Natural killer cell (primary cell): ENCODE results near the gene CAP2. TPM values are rescaled to one million over a fixed set of nuclear protein-coding genes. Genes with fewer than 3 reads are reported as not detected.
"Not testable (repeated sequence)": the region's sequence is repeated elsewhere in the genome, so short reads cannot be mapped to it uniquely, and the experiment has no call there.

Source experiments
- ATAC-seq, 3 donors: fragments of 150-1000 bp in 2 of 3; fragments of 200-7000 bp in 1 of 3; cut with Tn5 transposase; 1 replicate in 1 of 3; 2 replicates in 2 of 3; pipeline ENCODE4 v1.10.0; 2021; ENCODE audit warnings: mild to moderate bottlenecking in 2 of 3, moderate library complexity in 2 of 3
- DNase-seq, 2 donors: peaks; one replicate each; pipeline versions ENCODE4 v3.0.0 to v3.0.0-alpha.2; 2013 to 2021; ENCODE audit warnings: mixed read lengths in 1 of 2
- H3K27ac ChIP-seq: one replicate; pipeline ENCODE4 v1.5.1; 2013; ENCODE audit warnings: mild to moderate bottlenecking, low read length
- H3K27me3 ChIP-seq: one replicate; pipeline ENCODE4 v1.6.1; 2013; ENCODE audit warnings: low read length; ENCODE audit not compliant: control insufficient read depth, insufficient read depth
- H3K36me3 ChIP-seq: one replicate; pipeline ENCODE4 v1.6.1; 2013; ENCODE audit warnings: low read length; ENCODE audit not compliant: control insufficient read depth, insufficient read depth
- H3K4me1 ChIP-seq: one replicate; pipeline ENCODE4 v1.6.1; 2013; ENCODE audit warnings: low read length; ENCODE audit not compliant: control insufficient read depth, insufficient read depth
- H3K4me3 ChIP-seq: one replicate; pipeline ENCODE4 v1.5.1; 2013; ENCODE audit warnings: low read length
- H3K9me3 ChIP-seq: one replicate; pipeline ENCODE4 v1.6.1; 2013; ENCODE audit warnings: low read length; ENCODE audit not compliant: control insufficient read depth, insufficient read depth
- H3K27ac Mint-ChIP-seq, 2 donors: one replicate each; pipeline ENCODE4 v1.8.0; 2022; ENCODE audit warnings: mild to moderate bottlenecking in 2 of 2, mixed read lengths in 2 of 2, moderate library complexity in 1 of 2
- H3K27me3 Mint-ChIP-seq, 2 donors: one replicate each; pipeline ENCODE4 v1.8.0; 2022; ENCODE audit warnings: low read depth in 2 of 2, mixed read lengths in 2 of 2
- H3K36me3 Mint-ChIP-seq: one replicate; pipeline ENCODE4 v1.8.0; 2022; ENCODE audit warnings: mixed read lengths
- H3K4me1 Mint-ChIP-seq, 2 donors: one replicate each; pipeline ENCODE4 v1.8.0; 2022; ENCODE audit warnings: mixed read lengths in 2 of 2
- H3K4me3 Mint-ChIP-seq: one replicate; pipeline ENCODE4 v1.8.0; 2022; ENCODE audit warnings: mild to moderate bottlenecking, moderate library complexity, mixed read lengths
- H3K9me3 Mint-ChIP-seq, 2 donors: one replicate each; pipeline ENCODE4 v1.8.0; 2022; ENCODE audit warnings: mixed read lengths in 2 of 2
- CTCF ChIP-seq: fragments of 200-600 bp; IDR thresholded peaks from one replicate; pipeline ENCODE4 v1.8.0; 2022; ENCODE audit warnings: antibody characterized with exemption
- WGBS: methylation state at CpG from one replicate; pipeline ENCODE4 v1.1.7; 2013; ENCODE audit warnings: missing lambda C conversion rate; ENCODE audit not compliant: insufficient coverage; 5-methylcytosine and 5-hydroxymethylcytosine counted together
- intact Hi-C: fragments of 100-400 bp; cut with micrococcal nuclease; formaldehyde crosslinking; loops from one replicate; pipeline ENCODE4 v1.14.2; 2022
- total RNA-seq, 4 donors: library from RNA; stranded (reverse); fragments of 120-200 nt in 1 of 4; gene quantifications; one replicate each; pipeline versions ENCODE4 v1.2.3 to v1.2.4, GENCODE V29; 2013 to 2022

CAP2 gene
- total RNA-seq, 3 donors from 2014 or later (not counting 1 experiment from before 2014, with no cell fraction given), result not detected

- H3K27ac Mint-ChIP-seq, result no peak overlapping the region
- Histone ChIP-seq H3K27ac (no peak overlapping the region), H3K4me3 (no peak overlapping the region), H3K36me3 (no peaks in the 10 kb centered on the region), H3K27me3 (no peaks in the 10 kb centered on the region), H3K4me1 (no peaks in the 10 kb centered on the region), H3K9me3 (peaks cover 5% of the 10 kb centered on the region)
- no peak for ATAC-seq
- peaks cover 10 to 16% of the 10 kb centered on the region in 2 donors for H3K27me3 Mint-ChIP-seq
- H3K36me3 Mint-ChIP-seq, result no peaks in the 10 kb centered on the region
- intact Hi-C loops, result no loop called here
- no peak overlapping the region for H3K4me3 Mint-ChIP-seq
- DNase-seq, result no peak
- peaks cover 0 to 3% of the 10 kb centered on the region in 2 donors for H3K9me3 Mint-ChIP-seq
- no peak for TF ChIP-seq CTCF
- no peaks in the 10 kb centered on the region for H3K4me1 Mint-ChIP-seq
- WGBS, result 92% methylated on average over 8 of the region's 8 CpGs
These were observed 12.5 kb downstream of the CAP2 start for GRCh38 chr6:17405944-17406245.

- H3K27ac Mint-ChIP-seq, result no peak overlapping the region
- Histone ChIP-seq H3K36me3 (no peaks in the 10 kb centered on the region), H3K9me3 (peaks cover 5% of the 10 kb centered on the region), H3K4me3 (no peak overlapping the region), H3K4me1 (no peaks in the 10 kb centered on the region), H3K27ac (no peak overlapping the region), H3K27me3 (no peaks in the 10 kb centered on the region)
- H3K9me3 Mint-ChIP-seq, result peaks cover 0 to 3% of the 10 kb centered on the region in 2 donors
- no peak for TF ChIP-seq CTCF
- no peaks in the 10 kb centered on the region for H3K4me1 Mint-ChIP-seq
- no peak overlapping the region for H3K4me3 Mint-ChIP-seq
- intact Hi-C loops, result no loop called here
- DNase-seq (no peak), ATAC-seq (no peak)
- peaks cover 7 to 10% of the 10 kb centered on the region in 2 donors for H3K27me3 Mint-ChIP-seq
- 78% methylated on average over 4 of the region's 4 CpGs for WGBS
- H3K36me3 Mint-ChIP-seq, result no peaks in the 10 kb centered on the region
These were observed 14.7 kb downstream of the CAP2 start for GRCh38 chr6:17408081-17408480.

- peaks cover 7 to 10% of the 10 kb centered on the region in 2 donors for H3K27me3 Mint-ChIP-seq
- 90% methylated on average over 4 of the region's 4 CpGs for WGBS
- H3K27me3 ChIP-seq, result no peaks in the 10 kb centered on the region
- ATAC-seq (no peak), DNase-seq (no peak)
- no peaks in the 10 kb centered on the region for H3K36me3 ChIP-seq
- no peaks in the 10 kb centered on the region for H3K4me1 Mint-ChIP-seq
- TF ChIP-seq CTCF, result no peak
- no peak overlapping the region for H3K27ac ChIP-seq
- H3K36me3 Mint-ChIP-seq, result no peaks in the 10 kb centered on the region
- H3K9me3 Mint-ChIP-seq, result peaks cover 0 to 5% of the 10 kb centered on the region in 2 donors
- no peak overlapping the region for H3K4me3 Mint-ChIP-seq
- H3K27ac Mint-ChIP-seq, result no peak overlapping the region
- no peak overlapping the region for H3K4me3 ChIP-seq
- peaks cover 5% of the 10 kb centered on the region for H3K9me3 ChIP-seq
- intact Hi-C loops, result no loop called here
- H3K4me1 ChIP-seq, result no peaks in the 10 kb centered on the region
These were observed 16.9 kb downstream of the CAP2 start for GRCh38 chr6:17410281-17410680.

- H3K27me3 Mint-ChIP-seq, result peaks cover 10 to 16% of the 10 kb centered on the region in 2 donors
- H3K9me3 ChIP-seq, result peaks cover 5% of the 10 kb centered on the region
- no peaks in the 10 kb centered on the region for H3K4me1 Mint-ChIP-seq
- H3K4me3 Mint-ChIP-seq, result no peak overlapping the region
- H3K27ac ChIP-seq, result no peak overlapping the region
- no peaks in the 10 kb centered on the region for H3K4me1 ChIP-seq
- H3K27me3 ChIP-seq, result no peaks in the 10 kb centered on the region
- WGBS, result 88% methylated on average over 5 of the region's 5 CpGs
- DNase-seq (no peak), ATAC-seq (no peak)
- intact Hi-C loops, result no loop called here
- no peak for TF ChIP-seq CTCF
- no peak overlapping the region for H3K27ac Mint-ChIP-seq
- no peak overlapping the region for H3K4me3 ChIP-seq
- no peaks in the 10 kb centered on the region for H3K36me3 Mint-ChIP-seq
- H3K9me3 Mint-ChIP-seq, result peaks cover 0 to 5% of the 10 kb centered on the region in 2 donors
- no peaks in the 10 kb centered on the region for H3K36me3 ChIP-seq
These were observed 19.9 kb downstream of the CAP2 start for GRCh38 chr6:17413313-17413750.

DNA sequence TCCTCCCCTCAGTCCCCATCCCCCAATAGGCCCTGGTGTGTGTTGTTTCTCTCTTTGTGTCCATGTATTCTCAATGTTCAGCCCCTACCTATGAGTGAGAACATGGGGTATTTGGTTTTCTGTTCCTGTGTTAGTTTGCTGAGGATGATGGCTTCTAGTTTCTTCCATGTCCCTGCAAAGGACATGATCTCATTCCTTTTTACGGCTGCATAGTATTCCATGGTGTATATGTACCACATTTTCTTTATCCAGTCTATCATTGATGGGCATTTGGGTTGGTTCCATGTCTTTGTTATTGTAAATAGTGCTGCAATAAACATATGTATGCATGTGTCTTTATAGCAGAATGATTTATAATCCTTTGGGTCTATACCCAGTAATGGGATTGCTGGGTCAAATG is 21.0 kb downstream of the CAP2 start:
- H3K4me3 ChIP-seq, H3K4me1 ChIP-seq, H3K4me3 Mint-ChIP-seq, H3K4me1 Mint-ChIP-seq, H3K9me3 Mint-ChIP-seq, intact Hi-C loops, H3K27me3 ChIP-seq, DNase-seq, H3K27ac Mint-ChIP-seq, H3K36me3 ChIP-seq, H3K9me3 ChIP-seq, ATAC-seq, H3K36me3 Mint-ChIP-seq, H3K27ac ChIP-seq: not testable (repeated sequence)
- H3K27me3 Mint-ChIP-seq, result peaks cover 10 to 16% of the 10 kb centered on the region in 2 donors
- no CpG with 5 or more reads among the region's 1 CpG for WGBS
